GM21423 (cell line): Measurements from ENCODE around the gene RNASE8.

ENCODE experiments used
- ATAC-seq: cut with Tn5 transposase; IDR thresholded peaks from one replicate; pipeline ENCODE4 v1.9.1; 2021; ENCODE audit warnings: mild to moderate bottlenecking, moderate library complexity; ENCODE audit not compliant: unreplicated experiment

RNASE8 gene

GRCh38 chr14:21050597-21050996, 7.0 kb upstream of the RNASE8 start:
- no peak for ATAC-seq

GRCh38 chr14:21053184-21054122, 4.2 kb upstream of the RNASE8 start:
- no peak for ATAC-seq

GRCh38 chr14:21054123-21054767, 3.4 kb upstream of the RNASE8 start:
- ATAC-seq, result no peak

GRCh38 chr14:21054768-21055145, 2.9 kb upstream of the RNASE8 start:
- no peak for ATAC-seq

GRCh38 chr14:21055432-21056117, 2.0 kb upstream of the RNASE8 start:
- no peak for ATAC-seq

GRCh38 chr14:21056520-21057163, 980 bp upstream of the RNASE8 start:
- no peak for ATAC-seq

- ATAC-seq, result no peak
Measured at GRCh38 chr14:21058903-21059302, 1.3 kb downstream of the RNASE8 start.

- ATAC-seq, result no peak
Measured at GRCh38 chr14:21059842-21060613, 2.4 kb downstream of the RNASE8 start.

- no peak for ATAC-seq
Measured at GRCh38 chr14:21060614-21061346, 3.2 kb downstream of the RNASE8 start.

GRCh38 chr14:21061347-21061668, 3.7 kb downstream of the RNASE8 start:
- ATAC-seq, result no peak

GRCh38 chr14:21063479-21063878, 5.9 kb downstream of the RNASE8 start:
- no peak for ATAC-seq

- ATAC-seq, result no peak
Measured at GRCh38 chr14:21066882-21067502, 9.4 kb downstream of the RNASE8 start.

GRCh38 chr14:21068521-21069387, 11.1 kb downstream of the RNASE8 start:
- no peak for ATAC-seq

GRCh38 chr14:21069388-21070082, 11.9 kb downstream of the RNASE8 start:
- ATAC-seq, result no peak

GRCh38 chr14:21070083-21070609, 12.5 kb downstream of the RNASE8 start, which contains the start of gene ARHGEF40:
Gene ARHGEF40, plus strand, starts transcription at chr14:21070304. Its CDS starts 93 bp downstream, at chr14:21070397.
- no peak for ATAC-seq

GRCh38 chr14:21070610-21071224, 13.1 kb downstream of the RNASE8 start:
- peak; percentile 6 for ATAC-seq
